Upper lobe of right lung (tissue), 1 donor: ENCODE data around the gene TUBGCP2. TPM values are rescaled to one million over a fixed set of nuclear protein-coding genes. Genes with fewer than 3 reads are reported as not detected.

Source experiments
- ATAC-seq: fragments of 200-7000 bp; cut with Tn5 transposase; one replicate; pipeline ENCODE4 v1.9.1; 2020; ENCODE audit warnings: mild to moderate bottlenecking, moderate library complexity
- DNase-seq: peaks from one replicate; pipeline ENCODE4 v3.0.0-alpha.2; 2020
- H3K27ac ChIP-seq: fragments of 200-600 bp; one replicate; pipeline ENCODE4 v1.8.0; 2022
- H3K27me3 ChIP-seq: fragments of 200-600 bp; one replicate; pipeline ENCODE4 v1.8.0; 2022; ENCODE audit warnings: mild to moderate bottlenecking
- H3K36me3 ChIP-seq: fragments of 200-600 bp; one replicate; pipeline ENCODE4 v1.8.0; 2022
- H3K4me1 ChIP-seq: fragments of 200-600 bp; one replicate; pipeline ENCODE4 v1.8.0; 2022
- H3K4me3 ChIP-seq: fragments of 200-600 bp; one replicate; pipeline ENCODE4 v1.8.0; 2022; ENCODE audit warnings: mild to moderate bottlenecking
- H3K9me3 ChIP-seq: fragments of 200-600 bp; one replicate; pipeline ENCODE4 v1.8.0; 2022
- CTCF ChIP-seq: fragments of 200-600 bp; IDR thresholded peaks from one replicate; pipeline ENCODE4 v1.8.0; 2022; ENCODE audit warnings: antibody characterized with exemption
- intact Hi-C: fragments of 100-400 bp; cut with DNase I; formaldehyde crosslinking; loops from one replicate; pipeline ENCODE4 v1.11.0; 2022
- microRNA-seq: library from miRNA; unstranded; fragments of <30 nt; microRNA quantifications from one replicate; pipeline ENCODE4 v1.2.0, GENCODE V29; 2020; ENCODE audit warnings: borderline microRNAs expressed
- total RNA-seq: library from RNA; stranded (reverse); fragmentation: NEBNext Ultra II Directional; extraction: Animal tissue kit (Norgen Biotek cat#: 25700); gene quantifications from one replicate; pipeline ENCODE4 v1.2.1, GENCODE V29; 2021
- donor health status: DM: no; HTN: yes; CAD: no; lungs with severe emphysema.

The TUBGCP2 gene
- total RNA-seq, 1 donor from 2014 or later: 44.6 TPM

DNA sequence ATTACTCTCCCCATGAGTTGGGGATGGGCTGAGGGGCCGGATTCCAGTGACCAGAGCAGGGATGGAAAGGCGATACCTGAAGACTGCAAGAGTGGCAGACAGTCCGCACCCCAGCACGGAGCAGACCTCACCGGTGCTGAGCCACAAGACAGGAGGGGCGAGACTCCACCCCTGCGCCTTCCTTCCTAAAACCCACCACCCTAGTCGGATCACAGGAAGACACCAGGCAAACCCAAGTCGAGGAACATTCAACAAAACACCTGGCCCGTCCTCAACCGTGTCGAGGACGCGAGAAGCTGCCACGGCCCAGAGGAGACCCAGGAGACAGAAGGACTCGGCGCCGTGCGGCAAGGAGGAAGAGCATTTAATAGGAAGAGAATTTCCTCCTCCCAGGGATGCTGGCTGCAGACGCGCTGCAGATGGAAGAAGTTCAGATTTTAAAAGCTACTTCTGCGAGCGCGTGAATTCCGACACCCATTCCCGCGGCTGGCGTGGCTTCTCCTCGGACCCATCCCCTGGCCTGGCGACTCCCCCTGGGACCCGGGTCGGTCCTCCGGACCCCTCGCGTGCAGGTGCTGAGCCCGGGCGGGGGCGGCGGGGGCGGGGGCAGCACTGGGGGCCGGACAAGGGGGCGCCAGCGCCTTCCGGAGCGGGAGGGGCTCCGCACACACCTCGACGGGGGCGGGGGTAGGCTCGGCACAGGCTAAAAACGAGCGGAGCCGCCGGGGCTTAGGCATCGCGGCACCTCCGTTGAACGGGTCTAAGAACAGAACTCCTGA lies 79.2 kb downstream of the TUBGCP2 start:
- no peak for DNase-seq
- intact Hi-C loops: no loop called here

More for the DNA sequence above, 79.2 kb downstream of the TUBGCP2 start:
- Histone ChIP-seq H3K9me3 (no peaks in the 10 kb centered on the region), H3K4me3 (no peak overlapping the region), H3K36me3 (no peaks in the 10 kb centered on the region), H3K4me1 (no peaks in the 10 kb centered on the region), H3K27ac (no peak overlapping the region), H3K27me3 (peaks cover 62% of the 10 kb centered on the region)
- no peak for TF ChIP-seq CTCF
- ATAC-seq: no peak

Small RNAs within 50 kb of the gene (microRNA-seq; reads per million reads assigned to microRNA genes)
- 7.4 reads per million, percentile 34 among the genes with 10 or more reads in this experiment for gene MIR202

Other genes starting within 250 kb of the TUBGCP2 start
- gene ADGRA1, start 220.9 kb downstream of the TUBGCP2 start, total RNA-seq: not detected
- gene KNDC1, start 148.7 kb downstream of the TUBGCP2 start, total RNA-seq: 14.3 TPM
- not detected for gene UTF1, start 78.7 kb downstream of the TUBGCP2 start, total RNA-seq
- gene VENTX, start 71.0 kb downstream of the TUBGCP2 start, total RNA-seq: 3.4 TPM
- gene ADAM8, start 32.0 kb downstream of the TUBGCP2 start, total RNA-seq: 20.3 TPM
- 42.8 TPM for gene ZNF511, start within 50 bp of the TUBGCP2 start, total RNA-seq
- not detected for gene CALY, start 28.0 kb upstream of the TUBGCP2 start, total RNA-seq
- gene PRAP1, start 38.5 kb upstream of the TUBGCP2 start, total RNA-seq: not detected
- gene FUOM, start 49.1 kb upstream of the TUBGCP2 start, total RNA-seq: 21.2 TPM
- gene ECHS1, start 64.5 kb upstream of the TUBGCP2 start, total RNA-seq: 55.8 TPM
- 6.0 TPM for gene PAOX, start 70.4 kb upstream of the TUBGCP2 start, total RNA-seq
- gene MTG1, start 85.3 kb upstream of the TUBGCP2 start, total RNA-seq: 33.0 TPM
- gene SPRN, start 115.8 kb upstream of the TUBGCP2 start, total RNA-seq: not detected
- gene SCART1, start 145.1 kb upstream of the TUBGCP2 start, total RNA-seq: 2.6 TPM
- gene CYP2E1, start 218.5 kb upstream of the TUBGCP2 start, total RNA-seq: 2.1 TPM